HCT116 (cell line): ENCODE results near the gene KHDC3L. TPM values are rescaled to one million over a fixed set of nuclear protein-coding genes. Genes with fewer than 3 reads are reported as not detected.

ENCODE experiments used
- ATAC-seq: fragments of 200-7000 bp; cut with Tn5 transposase; 2 replicates; pipeline ENCODE4 v1.9.1; 2020; ENCODE audit warnings: mild to moderate bottlenecking, moderate library complexity
- BruUV-seq: library from RNA; stranded (reverse); fragments of 400-500 nt; replicated peaks from 2 replicates; lab custom pipeline; 2021; lab: Mats Ljungman, UMichigan
- CTCF ChIA-PET: fragments of 300-600 bp; sonication (Branson Sonifier 250); formaldehyde crosslinking; loops from one replicate; lab custom pipeline; 2021; ENCODE audit warnings: antibody characterized with exemption; lab: Charles Lee
- POLR2A ChIA-PET: fragments of 300-600, 350-600 bp; sonication (Branson Sonifier 250); formaldehyde crosslinking; loops from one replicate; lab custom pipeline; 2021; ENCODE audit warnings: antibody characterized with exemption; lab: Charles Lee
- RAD21 ChIA-PET, 2 experiments: fragments of 300-600 bp; sonication (Branson Sonifier 250); formaldehyde crosslinking; loops; one replicate each; lab custom pipeline; 2023; ENCODE audit warnings: low total read pairs in 2 of 2; ENCODE audit not compliant: uncharacterized antibody in 2 of 2, unreplicated experiment in 2 of 2, low non-redundant PET in 1 of 2; lab: Charles Lee
- DNase-seq: peaks from one replicate; pipeline ENCODE4 v3.0.0-alpha.2; 2010; ENCODE audit warnings: low read depth, low spot score
- H2AFZ ChIP-seq: fragments of 200-600 bp; shearing (Covaris generic), sonication (generic); 2 replicates; pipeline ENCODE4 v1.6.1; 2017; ENCODE audit warnings: low read depth, mixed run types, mixed read lengths, antibody characterized with exemption, low read length; ENCODE audit not compliant: poor library complexity, severe bottlenecking
- H3K27ac ChIP-seq: 2 replicates; pipeline ENCODE4 v1.5.1; 2012; ENCODE audit warnings: low read depth, low read length
- H3K27me3 ChIP-seq: fragments of 200-600 bp; sonication (generic); 2 replicates; pipeline ENCODE4 v1.6.1; 2016; ENCODE audit warnings: mixed run types, low read length, mixed read lengths; ENCODE audit not compliant: insufficient read depth
- H3K36me3 ChIP-seq, 2 experiments: fragments of 200-500 bp in 1 of 2; fragments of 200-600 bp in 1 of 2; sonication (Bioruptor generic) in 1 of 2; sonication (generic) in 1 of 2; 2 replicates each; pipeline versions ENCODE4 v1.5.1 to v1.6.1; 2014 to 2016; ENCODE audit warnings: low read length in 2 of 2, inconsistent platforms in 1 of 2, mixed read lengths in 1 of 2, mixed run types in 1 of 2; ENCODE audit not compliant: insufficient read depth in 2 of 2, control insufficient read depth in 1 of 2
- H3K4me1 ChIP-seq, 2 experiments: fragments of 200-600 bp in 1 of 2; sonication (generic) in 1 of 2; 2 replicates each; pipeline versions ENCODE4 v1.5.1 to v1.6.1; 2012 to 2017; ENCODE audit warnings: low read length in 2 of 2, inconsistent platforms in 1 of 2, mild to moderate bottlenecking in 1 of 2, mixed read lengths in 1 of 2, mixed run types in 1 of 2, moderate library complexity in 1 of 2; ENCODE audit not compliant: insufficient read depth in 2 of 2, control insufficient read depth in 1 of 2
- H3K4me2 ChIP-seq: fragments of 200-600 bp; sonication (generic); 2 replicates; pipeline ENCODE4 v1.6.1; 2017; ENCODE audit warnings: mixed run types, low read length, mixed read lengths
- H3K4me3 ChIP-seq, 2 experiments: fragments of 200-600 bp in 1 of 2; sonication (generic) in 1 of 2; replicated peaks in 1 of 2; 2 replicates each; pipeline ENCODE4 v1.5.1; 2011 to 2016; ENCODE audit warnings: low read length in 2 of 2, control low read depth in 1 of 2, low read depth in 1 of 2, mild to moderate bottlenecking in 1 of 2, mixed read lengths in 1 of 2, mixed run types in 1 of 2
- H3K79me2 ChIP-seq: fragments of 200-600 bp; sonication (generic); 2 replicates; pipeline ENCODE4 v1.6.1; 2017; ENCODE audit warnings: mild to moderate bottlenecking, mixed run types, low read length, moderate library complexity, mixed read lengths; ENCODE audit not compliant: insufficient read depth
- H3K9ac ChIP-seq: fragments of 200-600 bp; sonication (generic); 2 replicates; pipeline ENCODE4 v1.6.1; 2016; ENCODE audit warnings: low read length, mixed read lengths
- H3K9me2 ChIP-seq: fragments of 200-600 bp; sonication (generic), shearing (Covaris generic); 2 replicates; pipeline ENCODE4 v1.6.1; 2017; ENCODE audit warnings: mixed run types, mild to moderate bottlenecking, moderate library complexity; ENCODE audit not compliant: insufficient read depth
- H3K9me3 ChIP-seq, 2 experiments: fragments of 200-500 bp in 1 of 2; fragments of 200-600 bp in 1 of 2; sonication (Bioruptor generic) in 1 of 2; sonication (generic) in 1 of 2; 2 replicates each; pipeline ENCODE4 v1.6.1; 2014 to 2017; ENCODE audit warnings: low read length in 2 of 2, mixed read lengths in 2 of 2, inconsistent platforms in 1 of 2, low read depth in 1 of 2, mild to moderate bottlenecking in 1 of 2, mixed run types in 1 of 2, moderate library complexity in 1 of 2; ENCODE audit not compliant: control insufficient read depth in 1 of 2, insufficient read depth in 1 of 2
- H4K20me1 ChIP-seq: fragments of 200-600 bp; sonication (generic), shearing (Covaris generic); 2 replicates; pipeline ENCODE4 v1.6.1; 2017; ENCODE audit warnings: mixed run types, mild to moderate bottlenecking, moderate library complexity; ENCODE audit not compliant: insufficient read depth
- CBX3 ChIP-seq: IDR thresholded peaks from 2 replicates; pipeline ENCODE4 v1.6.1; 2012; ENCODE audit warnings: low read depth
- EGR1 ChIP-seq: IDR thresholded peaks from 2 replicates; pipeline ENCODE4 v1.6.1; 2012; ENCODE audit warnings: low read depth
- ELF1 ChIP-seq: IDR thresholded peaks from 2 replicates; pipeline ENCODE4 v1.6.1; 2012; ENCODE audit warnings: low read depth, borderline replicate concordance
- EZH2 ChIP-seq: fragments of 200-600 bp; sonication (generic); IDR thresholded peaks from 2 replicates; pipeline ENCODE4 v1.6.1; 2017; ENCODE audit warnings: antibody characterized with exemption, mixed run types
- FOSL1 ChIP-seq: IDR thresholded peaks from 2 replicates; pipeline ENCODE4 v1.6.1; 2012; ENCODE audit warnings: low read depth
- JUND ChIP-seq: IDR thresholded peaks from 2 replicates; pipeline ENCODE4 v1.6.1; 2012
- POLR2A ChIP-seq: IDR thresholded peaks from 2 replicates; pipeline ENCODE4 v1.7.0; 2011; ENCODE audit warnings: borderline replicate concordance; ENCODE audit not compliant: insufficient read depth, insufficient read length; ENCODE audit errors: extremely low read depth
- POLR2AphosphoS5 ChIP-seq: IDR thresholded peaks from 2 replicates; pipeline ENCODE4 v1.6.1; 2011; ENCODE audit warnings: mild to moderate bottlenecking, low read depth, low read length, moderate library complexity
- SIN3A ChIP-seq: IDR thresholded peaks from 2 replicates; pipeline ENCODE4 v1.6.1; 2012; ENCODE audit warnings: low read depth
- TCF7L2 ChIP-seq: IDR thresholded peaks from 2 replicates; pipeline ENCODE4 v1.7.0; 2011; ENCODE audit warnings: borderline replicate concordance, inconsistent platforms; ENCODE audit not compliant: insufficient read depth, insufficient read length; ENCODE audit errors: extremely low read depth
- YY1 ChIP-seq: IDR thresholded peaks from 2 replicates; pipeline ENCODE4 v1.6.1; 2011; ENCODE audit warnings: low read length, low read depth, moderate library complexity, mild to moderate bottlenecking; ENCODE audit not compliant: insufficient replicate concordance; ENCODE audit errors: extremely low read depth
- ZFX ChIP-seq: fragments of 450-650 bp; IDR thresholded peaks from 2 replicates; pipeline ENCODE4 v1.6.1; 2017
- ZNF274 ChIP-seq: fragments of 200-500 bp; sonication (Bioruptor generic); IDR thresholded peaks from 2 replicates; pipeline ENCODE4 v1.6.1; 2014; ENCODE audit warnings: mild to moderate bottlenecking, low read depth, low read length, inconsistent platforms
- intact Hi-C: fragments of 100-400 bp; cut with micrococcal nuclease; formaldehyde crosslinking; loops from 2 replicates; pipeline ENCODE4 v1.10.0; 2022
- total RNA-seq: library from RNA; stranded (reverse); gene quantifications from one replicate; pipeline ENCODE4 v1.2.1, GENCODE V29; 2021; ENCODE audit not compliant: unreplicated experiment
- TF ChIP-seq, protein P1 (sequence below), 3 experiments: fragments of 200-600 bp in 1 of 3; sonication (generic) in 1 of 3; IDR thresholded peaks in 2 of 3; conservative IDR thresholded peaks in 1 of 3; 2 replicates each; pipeline ENCODE4 v1.5.1; 2012 to 2017; ENCODE audit warnings: low read depth in 2 of 3, low read length in 2 of 3, antibody characterized with exemption in 1 of 3, borderline replicate concordance in 1 of 3, control low read depth in 1 of 3, mild to moderate bottlenecking in 1 of 3, mixed read lengths in 1 of 3, mixed run types in 1 of 3, moderate library complexity in 1 of 3; ENCODE audit not compliant: insufficient read depth in 1 of 3
- TF ChIP-seq, protein P2 (sequence below): IDR thresholded peaks from 2 replicates; pipeline ENCODE4 v1.6.1; 2012; ENCODE audit warnings: low read depth
- TF ChIP-seq, protein P3 (sequence below): IDR thresholded peaks from 2 replicates; pipeline ENCODE4 v1.6.1; 2012

Gene KHDC3L
- total RNA-seq, 1 experiment from 2014 or later = not detected

DNA sequence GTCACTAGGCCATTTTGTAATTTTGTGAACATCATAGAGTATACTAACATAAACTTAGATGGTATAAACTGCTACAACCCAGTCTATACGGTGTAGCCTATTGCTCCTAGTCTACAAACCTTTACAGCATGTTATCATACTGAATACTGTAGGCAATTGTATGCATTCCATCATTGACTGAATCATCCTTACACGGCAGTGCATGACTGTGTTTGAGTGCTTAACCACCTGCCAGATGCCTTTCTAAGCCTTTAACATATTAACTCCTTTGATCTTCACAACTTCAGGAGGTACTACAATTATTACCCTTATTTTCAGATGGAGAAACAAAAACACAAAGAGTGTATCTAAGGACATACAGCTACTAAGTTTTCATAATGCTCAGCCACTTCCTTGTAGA is 22.4 kb upstream of the KHDC3L start:
- no peaks in the 10 kb centered on the region for H3K9me2 ChIP-seq
- no peak for ATAC-seq
- H2AFZ ChIP-seq = no peak overlapping the region
- ChIA-PET POLR2A (no interaction called here), RAD21 (no interaction called here), CTCF (no interaction called here)
- H3K9me3 ChIP-seq = no peaks in the 10 kb centered on the region
- intact Hi-C loops = no loop called here
- no peaks in the 10 kb centered on the region for H3K27me3 ChIP-seq
- H3K79me2 ChIP-seq = no peaks in the 10 kb centered on the region
- H4K20me1 ChIP-seq = no peaks in the 10 kb centered on the region
- TF ChIP-seq ZFX (no peak), ZNF274 (no peak), TCF7L2 (no peak), POLR2A (no peak)
- no peak overlapping the region for H3K4me3 ChIP-seq
- no peak overlapping the region for H3K27ac ChIP-seq
- H3K4me2 ChIP-seq = no peak overlapping the region
- H3K36me3 ChIP-seq = no peaks in the 10 kb centered on the region
- BruUV-seq = no TSS peak
- H3K4me1 ChIP-seq = peaks cover 0 to 10% of the 10 kb centered on the region in 2 experiments; a peak in 2 of 4 replicates
- DNase-seq = no peak
- no peak overlapping the region for H3K9ac ChIP-seq

DNA sequence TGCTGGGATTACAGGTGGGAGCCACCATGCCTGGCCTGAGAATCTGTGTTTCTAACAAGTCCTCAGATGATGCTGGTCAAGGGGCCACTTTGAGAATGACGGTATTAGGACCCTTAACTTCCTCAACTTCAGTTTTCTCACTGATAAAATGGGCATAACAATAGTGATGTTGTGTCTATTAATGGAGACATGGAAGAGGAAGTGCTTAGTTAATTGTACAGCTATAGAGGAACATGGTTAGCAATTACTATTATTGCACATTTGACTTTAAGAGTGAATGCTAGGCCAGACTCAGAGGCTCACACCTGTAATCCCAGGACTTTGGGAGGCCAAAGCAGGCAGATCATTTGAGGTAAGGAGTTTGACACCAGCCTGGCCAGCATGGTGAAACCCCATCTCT is 21.1 kb upstream of the KHDC3L start:
- intact Hi-C loops = no loop called here
- H3K27ac ChIP-seq = no peak overlapping the region
- BruUV-seq = no TSS peak
- no peaks in the 10 kb centered on the region for H3K9me3 ChIP-seq
- CTCF ChIA-PET = no interaction called here
- no peaks in the 10 kb centered on the region for H3K27me3 ChIP-seq
- no peaks in the 10 kb centered on the region for H4K20me1 ChIP-seq
- no peak for DNase-seq
- no peak overlapping the region for H3K4me2 ChIP-seq
- POLR2A ChIA-PET = no interaction called here
- no peaks in the 10 kb centered on the region for H3K36me3 ChIP-seq
- no peaks in the 10 kb centered on the region for H3K79me2 ChIP-seq
- no peak overlapping the region for H2AFZ ChIP-seq
- no peak overlapping the region for H3K9ac ChIP-seq
- H3K4me3 ChIP-seq = no peak overlapping the region
- RAD21 ChIA-PET = no interaction called here
- peaks cover 0 to 10% of the 10 kb centered on the region in 2 experiments; a peak in 2 of 4 replicates for H3K4me1 ChIP-seq
- no peak for ATAC-seq
- H3K9me2 ChIP-seq = no peaks in the 10 kb centered on the region
- TF ChIP-seq TCF7L2 = no peak
- no peak for TF ChIP-seq EGR1
- TF ChIP-seq ELF1 = no peak
- TF ChIP-seq YY1 = no peak
- TF ChIP-seq, protein P1, sequence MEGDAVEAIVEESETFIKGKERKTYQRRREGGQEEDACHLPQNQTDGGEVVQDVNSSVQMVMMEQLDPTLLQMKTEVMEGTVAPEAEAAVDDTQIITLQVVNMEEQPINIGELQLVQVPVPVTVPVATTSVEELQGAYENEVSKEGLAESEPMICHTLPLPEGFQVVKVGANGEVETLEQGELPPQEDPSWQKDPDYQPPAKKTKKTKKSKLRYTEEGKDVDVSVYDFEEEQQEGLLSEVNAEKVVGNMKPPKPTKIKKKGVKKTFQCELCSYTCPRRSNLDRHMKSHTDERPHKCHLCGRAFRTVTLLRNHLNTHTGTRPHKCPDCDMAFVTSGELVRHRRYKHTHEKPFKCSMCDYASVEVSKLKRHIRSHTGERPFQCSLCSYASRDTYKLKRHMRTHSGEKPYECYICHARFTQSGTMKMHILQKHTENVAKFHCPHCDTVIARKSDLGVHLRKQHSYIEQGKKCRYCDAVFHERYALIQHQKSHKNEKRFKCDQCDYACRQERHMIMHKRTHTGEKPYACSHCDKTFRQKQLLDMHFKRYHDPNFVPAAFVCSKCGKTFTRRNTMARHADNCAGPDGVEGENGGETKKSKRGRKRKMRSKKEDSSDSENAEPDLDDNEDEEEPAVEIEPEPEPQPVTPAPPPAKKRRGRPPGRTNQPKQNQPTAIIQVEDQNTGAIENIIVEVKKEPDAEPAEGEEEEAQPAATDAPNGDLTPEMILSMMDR (IDR thresholded peaks at IDR 0.05 in 2 of 3, conservative IDR thresholded peaks at IDR 0.05 in 1 of 3; ENCODE audit: borderline replicate concordance in 1 of 3, insufficient read depth in 1 of 3, low read depth in 2 of 3, low read length in 2 of 3) = no peak
- TF ChIP-seq JUND = no peak
- TF ChIP-seq, protein P2, sequence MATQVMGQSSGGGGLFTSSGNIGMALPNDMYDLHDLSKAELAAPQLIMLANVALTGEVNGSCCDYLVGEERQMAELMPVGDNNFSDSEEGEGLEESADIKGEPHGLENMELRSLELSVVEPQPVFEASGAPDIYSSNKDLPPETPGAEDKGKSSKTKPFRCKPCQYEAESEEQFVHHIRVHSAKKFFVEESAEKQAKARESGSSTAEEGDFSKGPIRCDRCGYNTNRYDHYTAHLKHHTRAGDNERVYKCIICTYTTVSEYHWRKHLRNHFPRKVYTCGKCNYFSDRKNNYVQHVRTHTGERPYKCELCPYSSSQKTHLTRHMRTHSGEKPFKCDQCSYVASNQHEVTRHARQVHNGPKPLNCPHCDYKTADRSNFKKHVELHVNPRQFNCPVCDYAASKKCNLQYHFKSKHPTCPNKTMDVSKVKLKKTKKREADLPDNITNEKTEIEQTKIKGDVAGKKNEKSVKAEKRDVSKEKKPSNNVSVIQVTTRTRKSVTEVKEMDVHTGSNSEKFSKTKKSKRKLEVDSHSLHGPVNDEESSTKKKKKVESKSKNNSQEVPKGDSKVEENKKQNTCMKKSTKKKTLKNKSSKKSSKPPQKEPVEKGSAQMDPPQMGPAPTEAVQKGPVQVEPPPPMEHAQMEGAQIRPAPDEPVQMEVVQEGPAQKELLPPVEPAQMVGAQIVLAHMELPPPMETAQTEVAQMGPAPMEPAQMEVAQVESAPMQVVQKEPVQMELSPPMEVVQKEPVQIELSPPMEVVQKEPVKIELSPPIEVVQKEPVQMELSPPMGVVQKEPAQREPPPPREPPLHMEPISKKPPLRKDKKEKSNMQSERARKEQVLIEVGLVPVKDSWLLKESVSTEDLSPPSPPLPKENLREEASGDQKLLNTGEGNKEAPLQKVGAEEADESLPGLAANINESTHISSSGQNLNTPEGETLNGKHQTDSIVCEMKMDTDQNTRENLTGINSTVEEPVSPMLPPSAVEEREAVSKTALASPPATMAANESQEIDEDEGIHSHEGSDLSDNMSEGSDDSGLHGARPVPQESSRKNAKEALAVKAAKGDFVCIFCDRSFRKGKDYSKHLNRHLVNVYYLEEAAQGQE = no peak
- TF ChIP-seq ZNF274 = no peak
- no peak for TF ChIP-seq CBX3
- no peak for TF ChIP-seq FOSL1
- no peak for TF ChIP-seq SIN3A
- no peak for TF ChIP-seq POLR2AphosphoS5
- TF ChIP-seq, protein P3, sequence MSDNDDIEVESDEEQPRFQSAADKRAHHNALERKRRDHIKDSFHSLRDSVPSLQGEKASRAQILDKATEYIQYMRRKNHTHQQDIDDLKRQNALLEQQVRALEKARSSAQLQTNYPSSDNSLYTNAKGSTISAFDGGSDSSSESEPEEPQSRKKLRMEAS = no peak
- TF ChIP-seq EZH2 = no peak
- no peak for TF ChIP-seq POLR2A
